ENCODE data around the gene WDR4.

WDR4 gene

GRCh38 chr21:42854246-42855010, 24.9 kb downstream of the WDR4 start:
- no peaks in the 10 kb centered on the region for H3K9me3 ChIP-seq
- H3K27ac ChIP-seq: no peak overlapping the region
- no peak overlapping the region for H3K4me3 ChIP-seq (ENCODE audit: low read depth in 1 of 2, low read length in 1 of 2)
- H3K4me1 ChIP-seq (ENCODE audit: control insufficient read depth in 1 of 2, insufficient read depth in 1 of 2, low read depth in 1 of 2, low read length in 1 of 2): no peaks in the 10 kb centered on the region
- H3K27me3 ChIP-seq: no peaks in the 10 kb centered on the region
- H3K36me3 ChIP-seq: peaks cover 59% of the 10 kb centered on the region
- TF ChIP-seq CTCF (IDR thresholded peaks at IDR 0.05): no peak

GRCh38 chr21:42853621-42854020, 25.7 kb downstream of the WDR4 start:
- peaks cover 59% of the 10 kb centered on the region for H3K36me3 ChIP-seq
- no peak for TF ChIP-seq CTCF (IDR thresholded peaks at IDR 0.05)
- H3K4me1 ChIP-seq (ENCODE audit: control insufficient read depth in 1 of 2, insufficient read depth in 1 of 2, low read depth in 1 of 2, low read length in 1 of 2): no peaks in the 10 kb centered on the region
- H3K4me3 ChIP-seq (ENCODE audit: low read depth in 1 of 2, low read length in 1 of 2): no peak overlapping the region
- H3K27ac ChIP-seq: no peak overlapping the region
- no peaks in the 10 kb centered on the region for H3K9me3 ChIP-seq
- H3K27me3 ChIP-seq: no peaks in the 10 kb centered on the region

- Histone ChIP-seq H3K27me3 (no peaks in the 10 kb centered on the region), H3K9me3 (no peaks in the 10 kb centered on the region), H3K36me3 (peaks cover 54% of the 10 kb centered on the region), H3K4me1 (ENCODE audit: control insufficient read depth in 1 of 2, insufficient read depth in 1 of 2, low read depth in 1 of 2, low read length in 1 of 2) (no peaks in the 10 kb centered on the region), H3K4me3 (ENCODE audit: low read depth in 1 of 2, low read length in 1 of 2) (no peak overlapping the region), H3K27ac (no peak overlapping the region)
- TF ChIP-seq CTCF (IDR thresholded peaks at IDR 0.05): no peak
Measured at GRCh38 chr21:42852925-42853570, 26.3 kb downstream of the WDR4 start.

- H3K27me3 ChIP-seq: no peaks in the 10 kb centered on the region
- no peak overlapping the region for H3K27ac ChIP-seq
- no peak for TF ChIP-seq CTCF (IDR thresholded peaks at IDR 0.05)
- H3K36me3 ChIP-seq: peaks cover 57% of the 10 kb centered on the region
- H3K9me3 ChIP-seq: no peaks in the 10 kb centered on the region
- H3K4me1 ChIP-seq (ENCODE audit: control insufficient read depth in 1 of 2, insufficient read depth in 1 of 2, low read depth in 1 of 2, low read length in 1 of 2): no peaks in the 10 kb centered on the region
- no peak overlapping the region for H3K4me3 ChIP-seq (ENCODE audit: low read depth in 1 of 2, low read length in 1 of 2)
Measured at GRCh38 chr21:42851812-42852665, 27.3 kb downstream of the WDR4 start.

GRCh38 chr21:42850866-42851391, 28.4 kb downstream of the WDR4 start:
- Histone ChIP-seq H3K36me3 (peaks cover 55% of the 10 kb centered on the region), H3K27ac (no peak overlapping the region), H3K27me3 (no peaks in the 10 kb centered on the region), H3K4me1 (ENCODE audit: control insufficient read depth in 1 of 2, insufficient read depth in 1 of 2, low read depth in 1 of 2, low read length in 1 of 2) (no peaks in the 10 kb centered on the region), H3K4me3 (ENCODE audit: low read depth in 1 of 2, low read length in 1 of 2) (no peak overlapping the region), H3K9me3 (no peaks in the 10 kb centered on the region)
- TF ChIP-seq CTCF (IDR thresholded peaks at IDR 0.05): peak; percentile 51
